SU-DHL-6 (cell line): ENCODE results near the gene UROC1.

Experiments
- H2AFZ ChIP-seq: fragments of 200-600 bp; sonication (generic); 2 replicates; pipeline ENCODE4 v1.6.1; 2014; ENCODE audit warnings: low read depth, mild to moderate bottlenecking, moderate library complexity, mixed read lengths, antibody characterized with exemption, low read length; ENCODE audit not compliant: severe bottlenecking
- H3F3A ChIP-seq: fragments of 200-600 bp; shearing (Covaris generic); 2 replicates; pipeline ENCODE4 v1.6.0; 2016; ENCODE audit warnings: antibody characterized with exemption, mild to moderate bottlenecking; ENCODE audit not compliant: insufficient read depth
- H3K27ac ChIP-seq: fragments of 200-600 bp; sonication (generic); 2 replicates; pipeline ENCODE4 v1.5.1; 2016; ENCODE audit warnings: low read depth, mild to moderate bottlenecking, low read length, moderate library complexity, mixed read lengths
- H3K27me3 ChIP-seq: fragments of 200-600 bp; sonication (generic), shearing (Covaris generic); 2 replicates; pipeline ENCODE4 v1.6.0; 2014; ENCODE audit warnings: mild to moderate bottlenecking, low read length
- H3K36me3 ChIP-seq: fragments of 200-600 bp; sonication (generic); 2 replicates; pipeline ENCODE4 v1.6.1; 2014; ENCODE audit warnings: mild to moderate bottlenecking, low read length, mixed read lengths
- H3K4me2 ChIP-seq: fragments of 300-600, 200-600 bp; shearing (Covaris generic), sonication (generic); 2 replicates; pipeline ENCODE4 v1.6.0; 2014; ENCODE audit warnings: low read length, low read depth, mild to moderate bottlenecking; ENCODE audit not compliant: poor library complexity, severe bottlenecking
- H3K4me3 ChIP-seq: fragments of 200-600 bp; sonication (generic); 2 replicates; pipeline ENCODE4 v1.5.1; 2014; ENCODE audit warnings: antibody characterized with exemption, low read length, mild to moderate bottlenecking, mixed read lengths; ENCODE audit not compliant: insufficient read depth, poor library complexity, severe bottlenecking
- H3K79me2 ChIP-seq: fragments of 200-600 bp; sonication (generic); 2 replicates; pipeline ENCODE4 v1.6.1; 2014; ENCODE audit warnings: mild to moderate bottlenecking, low read length, moderate library complexity; ENCODE audit not compliant: insufficient read depth
- H3K9ac ChIP-seq: fragments of 200-600 bp; sonication (generic); 2 replicates; pipeline ENCODE4 v1.7.0; 2014; ENCODE audit warnings: mild to moderate bottlenecking, low read length
- H3K9me2 ChIP-seq: fragments of 200-600 bp; sonication (generic); replicated peaks from 2 replicates; pipeline ENCODE4 v1.6.1; 2014; ENCODE audit warnings: low read length; ENCODE audit not compliant: insufficient read depth
- H3K9me3 ChIP-seq: fragments of 200-600 bp; sonication (generic); 2 replicates; pipeline ENCODE4 v1.6.1; 2014; ENCODE audit warnings: low read length, mixed read lengths; ENCODE audit not compliant: insufficient read depth
- H4K20me1 ChIP-seq: fragments of 200-600 bp; sonication (generic); 2 replicates; pipeline ENCODE4 v1.6.1; 2014; ENCODE audit warnings: low read depth, mild to moderate bottlenecking, antibody characterized with exemption, low read length, moderate library complexity, mixed read lengths
- CTCF ChIP-seq: fragments of 200-600 bp; sonication (generic); IDR thresholded peaks from one replicate; pipeline ENCODE4 v1.5.1; 2017; ENCODE audit warnings: antibody characterized with exemption, mild to moderate bottlenecking, low read length, moderate library complexity; ENCODE audit not compliant: insufficient read depth, poor library complexity, severe bottlenecking
- EZH2phosphoT487 ChIP-seq: fragments of 200-600 bp; sonication (generic), shearing (Covaris generic); conservative IDR thresholded peaks from 2 replicates; pipeline ENCODE4 v1.6.1; 2018; ENCODE audit warnings: mild to moderate bottlenecking, antibody characterized with exemption, low read length, moderate library complexity, mixed read lengths

The UROC1 gene

DNA sequence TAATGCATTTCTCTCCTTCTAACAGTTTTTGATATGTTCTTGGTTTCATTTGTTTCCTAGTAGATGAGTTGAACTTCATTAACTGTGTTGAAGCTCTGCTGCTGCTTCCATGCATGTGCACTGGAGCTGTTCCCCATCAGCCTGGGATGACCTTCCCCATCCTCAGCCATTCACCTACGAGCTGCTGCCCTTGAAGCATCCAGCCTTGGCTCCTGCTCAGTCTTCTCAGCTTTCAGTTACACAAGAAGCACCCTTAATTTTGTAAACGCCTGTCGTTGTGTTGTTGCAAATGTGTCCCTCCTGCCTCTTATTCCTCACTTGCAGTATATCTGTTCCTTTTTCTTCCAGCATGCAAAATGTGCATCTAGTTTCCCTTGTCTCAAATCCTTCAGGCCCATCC, 33.4 kb downstream of the UROC1 start:
- no peak overlapping the region for H3K9ac ChIP-seq
- H3K79me2 ChIP-seq: no peaks in the 10 kb centered on the region
- H3K27ac ChIP-seq: no peak overlapping the region
- no peaks in the 10 kb centered on the region for H3K9me3 ChIP-seq
- H2AFZ ChIP-seq: no peak overlapping the region
- no peaks in the 10 kb centered on the region for H4K20me1 ChIP-seq
- H3K4me2 ChIP-seq: no peak overlapping the region
- TF ChIP-seq EZH2phosphoT487 (no peak), CTCF (no peak)
- H3K4me3 ChIP-seq: no peak overlapping the region
- H3K36me3 ChIP-seq: no peaks in the 10 kb centered on the region
- no peaks in the 10 kb centered on the region for H3K27me3 ChIP-seq
- no peaks in the 10 kb centered on the region for H3F3A ChIP-seq
- H3K9me2 ChIP-seq: no peaks in the 10 kb centered on the region

DNA sequence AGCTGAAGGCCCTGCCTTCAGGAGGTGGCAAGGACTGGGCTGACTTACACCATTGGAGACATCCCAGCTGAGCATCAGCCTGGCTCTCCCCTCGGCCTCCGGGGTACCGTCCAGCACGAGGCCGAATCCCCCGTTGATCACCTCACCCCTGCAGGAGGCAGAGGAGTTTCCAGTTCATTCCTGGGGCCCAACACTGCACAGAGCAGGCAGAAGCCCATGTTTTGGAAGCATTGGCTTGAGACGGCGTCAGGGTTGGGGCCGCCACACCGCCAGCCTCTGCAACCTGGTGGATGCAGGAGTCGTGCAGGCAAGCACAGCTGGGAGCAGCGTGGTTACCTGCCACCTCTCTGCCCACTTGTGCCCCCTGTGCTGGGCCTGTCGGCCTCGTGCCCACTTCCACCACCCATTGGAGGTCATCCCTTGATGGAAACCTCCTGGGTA, 34.2 kb downstream of the UROC1 start:
- Histone ChIP-seq H3F3A (no peaks in the 10 kb centered on the region), H3K27ac (no peak overlapping the region), H3K36me3 (no peaks in the 10 kb centered on the region), H3K9ac (no peak overlapping the region), H3K4me2 (no peak overlapping the region), H3K9me3 (no peaks in the 10 kb centered on the region), H3K9me2 (no peaks in the 10 kb centered on the region), H2AFZ (no peak overlapping the region), H3K27me3 (no peaks in the 10 kb centered on the region), H3K79me2 (no peaks in the 10 kb centered on the region), H4K20me1 (no peaks in the 10 kb centered on the region), H3K4me3 (no peak overlapping the region)
- TF ChIP-seq EZH2phosphoT487: no peak
- TF ChIP-seq CTCF: no peak

GRCh38 chr3:126482503-126483255, 34.9 kb downstream of the UROC1 start:
- no peak overlapping the region for H3K27ac ChIP-seq
- no peaks in the 10 kb centered on the region for H3K9me3 ChIP-seq
- H2AFZ ChIP-seq: no peak overlapping the region
- no peaks in the 10 kb centered on the region for H3K36me3 ChIP-seq
- no peak overlapping the region for H3K4me2 ChIP-seq
- no peaks in the 10 kb centered on the region for H3K27me3 ChIP-seq
- no peaks in the 10 kb centered on the region for H4K20me1 ChIP-seq
- H3K4me3 ChIP-seq: no peak overlapping the region
- H3K79me2 ChIP-seq: no peaks in the 10 kb centered on the region
- no peak overlapping the region for H3K9ac ChIP-seq
- H3K9me2 ChIP-seq: no peaks in the 10 kb centered on the region
- H3F3A ChIP-seq: no peaks in the 10 kb centered on the region
- TF ChIP-seq EZH2phosphoT487 (no peak), CTCF (no peak)
